Adipocyte (in vitro differentiated cells): Measurements from ENCODE around the gene KLF13.

Experiments
- DNase-seq: peaks from one replicate; pipeline ENCODE4 v3.0.0-alpha.2; 2015; ENCODE audit warnings: low read depth
- H3K27me3 ChIP-seq: replicated peaks from 2 replicates; pipeline ENCODE4 v1.7.0; 2013; ENCODE audit warnings: mild to moderate bottlenecking, low read length, moderate library complexity; ENCODE audit not compliant: control insufficient read depth, insufficient read depth
- H3K36me3 ChIP-seq: 2 replicates; pipeline ENCODE4 v1.7.0; 2013; ENCODE audit warnings: low read length, mild to moderate bottlenecking, moderate library complexity; ENCODE audit not compliant: control insufficient read depth, insufficient read depth, severe bottlenecking
- H3K4me1 ChIP-seq: 2 replicates; pipeline ENCODE4 v1.7.0; 2013; ENCODE audit warnings: mild to moderate bottlenecking, low read length, moderate library complexity; ENCODE audit not compliant: control insufficient read depth, insufficient read depth
- H3K4me3 ChIP-seq: 2 replicates; pipeline ENCODE4 v1.7.0; 2013; ENCODE audit warnings: mild to moderate bottlenecking, low read length, moderate library complexity
- H3K9ac ChIP-seq: 2 replicates; pipeline ENCODE4 v1.7.0; 2013; ENCODE audit warnings: mild to moderate bottlenecking, low read length, moderate library complexity
- H3K9me3 ChIP-seq: 2 replicates; pipeline ENCODE4 v1.7.0; 2013; ENCODE audit warnings: mild to moderate bottlenecking, low read length, moderate library complexity; ENCODE audit not compliant: control insufficient read depth

Gene KLF13

DNA sequence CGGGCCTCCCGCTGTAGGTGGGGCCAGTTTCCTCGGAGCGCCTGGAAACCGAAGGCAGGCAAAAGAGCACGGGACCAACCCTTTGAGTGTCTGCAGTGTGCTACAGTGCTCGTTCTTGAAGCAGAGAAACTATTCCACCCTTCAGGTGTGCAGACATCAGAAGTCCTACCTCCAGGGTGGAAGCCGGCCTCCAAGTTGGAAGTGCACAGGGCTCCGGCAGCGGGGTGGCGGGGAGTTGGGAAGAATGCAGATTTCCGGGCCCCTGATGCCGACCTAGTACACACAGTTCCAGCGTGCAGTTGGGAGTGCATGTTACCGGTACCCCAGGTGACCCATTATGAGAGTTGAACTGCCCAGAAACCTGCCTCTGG lies 3.0 kb downstream of the KLF13 start:
- H3K4me3 ChIP-seq, result peak overlapping the region; percentile 96
- peaks cover 51% of the 10 kb centered on the region for H3K4me1 ChIP-seq
- no peaks in the 10 kb centered on the region for H3K36me3 ChIP-seq

DNA sequence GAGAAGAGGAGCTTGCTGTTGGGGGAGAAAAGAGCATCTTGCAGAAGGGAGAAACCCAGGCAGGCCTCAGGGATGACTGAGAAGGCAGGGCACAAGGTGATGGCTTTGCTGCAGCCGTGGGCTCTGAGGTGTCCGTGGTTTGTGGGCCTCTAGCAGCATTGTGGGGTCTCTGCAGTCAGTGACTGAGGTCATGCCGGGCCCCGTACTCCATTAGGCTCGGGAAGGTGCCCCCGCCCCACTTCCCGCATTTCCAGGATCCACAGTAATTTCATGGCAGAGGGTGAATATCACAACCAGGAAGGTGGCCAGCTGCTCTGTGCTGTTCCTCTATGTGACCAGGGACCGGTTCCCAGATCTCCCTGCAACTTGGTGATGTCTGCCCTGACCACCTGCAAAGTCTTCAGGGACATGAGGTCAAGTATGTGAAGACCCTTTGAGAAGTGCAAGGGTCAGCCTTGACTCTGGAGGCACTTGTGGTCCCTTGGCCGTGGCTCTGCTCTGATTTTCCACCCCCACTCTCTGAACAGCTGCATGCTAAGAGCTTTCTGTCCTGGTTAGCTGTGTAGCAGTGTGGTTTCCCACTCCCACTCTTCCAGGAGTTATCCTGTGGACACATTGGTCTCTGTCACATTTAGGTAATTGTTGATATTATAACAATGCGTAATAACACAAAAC lies 3.6 kb downstream of the KLF13 start:
- Histone ChIP-seq H3K4me3 (peak overlapping the region; percentile 96), H3K9ac (no peak overlapping the region), H3K27me3 (no peaks in the 10 kb centered on the region), H3K9me3 (no peaks in the 10 kb centered on the region), H3K36me3 (no peaks in the 10 kb centered on the region), H3K4me1 (peaks cover 50% of the 10 kb centered on the region)
- no peak for DNase-seq

More for the DNA sequence above, 3.0 kb downstream of the KLF13 start:
- H3K27me3 ChIP-seq, result no peaks in the 10 kb centered on the region
- peak overlapping the region; percentile 90 for H3K9ac ChIP-seq
- DNase-seq, result no peak
- H3K9me3 ChIP-seq, result no peaks in the 10 kb centered on the region

- Histone ChIP-seq H3K36me3 (no peaks in the 10 kb centered on the region), H3K9ac (no peak overlapping the region), H3K4me3 (no peak overlapping the region), H3K9me3 (no peaks in the 10 kb centered on the region), H3K27me3 (no peaks in the 10 kb centered on the region), H3K4me1 (peaks cover 53% of the 10 kb centered on the region)
- no peak for DNase-seq
These were observed 4.2 kb downstream of the KLF13 start for GRCh38 chr15:31330836-31331235.

DNA sequence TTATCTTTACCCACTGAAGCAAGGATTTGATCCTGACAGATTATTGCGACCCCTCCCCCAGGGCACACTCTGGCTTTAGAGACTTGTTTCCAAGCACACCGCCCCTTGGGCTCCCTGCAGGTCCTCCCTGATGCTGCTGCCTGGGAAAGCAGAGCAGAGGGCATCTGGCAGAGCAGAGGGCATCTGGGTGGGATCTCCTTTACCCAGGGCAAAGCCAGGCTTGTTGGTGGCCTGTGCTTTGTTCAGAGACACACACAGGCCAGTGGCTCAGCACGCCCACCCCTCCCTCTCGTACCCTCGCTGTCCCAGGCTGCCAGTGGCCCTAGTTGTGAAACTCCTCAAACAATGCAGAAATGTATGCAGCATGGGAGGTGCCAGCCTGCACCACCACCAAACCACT lies 4.8 kb downstream of the KLF13 start:
- H3K9me3 ChIP-seq, result no peaks in the 10 kb centered on the region
- no peak overlapping the region for H3K4me3 ChIP-seq
- no peak for DNase-seq
- no peaks in the 10 kb centered on the region for H3K36me3 ChIP-seq
- no peak overlapping the region for H3K9ac ChIP-seq
- no peaks in the 10 kb centered on the region for H3K27me3 ChIP-seq
- H3K4me1 ChIP-seq, result peaks cover 59% of the 10 kb centered on the region

DNA sequence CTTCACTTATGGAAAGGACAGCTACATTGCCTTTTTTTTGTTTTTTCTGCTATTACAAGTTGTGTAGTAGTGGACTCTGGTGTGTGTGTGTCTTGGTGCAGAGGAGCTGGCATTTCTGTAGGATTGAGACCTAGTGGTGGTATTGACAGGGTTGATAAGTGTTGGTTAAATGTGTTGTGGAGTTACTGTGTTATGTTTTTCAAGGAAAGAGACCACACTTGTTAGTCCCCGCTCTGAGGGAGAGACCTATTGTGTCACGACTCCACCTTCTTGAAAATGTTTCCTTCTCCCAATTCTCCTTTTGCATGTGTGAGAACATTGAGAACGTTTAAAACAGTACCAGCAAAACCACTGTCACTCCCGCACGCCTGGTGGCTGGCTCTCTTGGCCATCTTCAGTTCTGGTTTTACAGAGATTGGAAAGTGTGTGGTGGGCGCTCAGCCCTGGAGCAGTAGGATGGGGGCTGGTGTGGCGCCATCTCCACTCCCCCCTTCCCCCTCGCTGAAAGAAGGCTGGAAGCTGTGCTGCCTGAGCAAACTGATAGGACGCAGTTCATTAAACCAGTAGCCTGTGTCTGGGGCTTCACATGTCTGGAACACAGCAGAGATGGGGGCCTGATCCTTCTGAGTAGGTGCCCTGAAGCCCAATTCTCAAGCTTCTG lies 5.5 kb downstream of the KLF13 start:
- Histone ChIP-seq H3K4me3 (no peak overlapping the region), H3K27me3 (no peaks in the 10 kb centered on the region), H3K36me3 (no peaks in the 10 kb centered on the region), H3K4me1 (peaks cover 66% of the 10 kb centered on the region), H3K9me3 (no peaks in the 10 kb centered on the region), H3K9ac (no peak overlapping the region)
- no peak for DNase-seq

- Histone ChIP-seq H3K36me3 (no peaks in the 10 kb centered on the region), H3K4me3 (no peak overlapping the region), H3K9ac (no peak overlapping the region), H3K9me3 (no peaks in the 10 kb centered on the region), H3K27me3 (no peaks in the 10 kb centered on the region), H3K4me1 (peaks cover 67% of the 10 kb centered on the region)
- no peak for DNase-seq
These were observed 6.0 kb downstream of the KLF13 start for GRCh38 chr15:31332681-31333071.

DNA sequence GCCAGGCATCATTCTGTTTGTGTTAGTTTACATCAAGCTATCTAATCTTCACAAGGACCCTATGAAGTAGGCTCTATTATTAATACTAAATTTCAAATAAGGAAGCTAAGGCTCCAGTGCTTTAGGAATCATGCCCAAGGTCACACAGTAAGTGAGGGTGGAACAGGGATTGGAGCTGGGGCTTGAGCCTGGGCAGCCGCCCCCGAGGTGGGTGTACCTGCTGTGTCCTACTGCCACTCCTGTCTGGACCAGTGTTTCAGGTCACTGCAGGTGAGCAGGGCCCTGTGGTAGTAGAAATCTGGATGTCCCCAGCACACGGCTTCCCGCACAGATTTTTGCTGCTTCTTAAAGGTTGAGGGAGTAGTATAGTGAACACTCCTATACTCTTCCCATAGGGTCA lies 6.5 kb downstream of the KLF13 start:
- Histone ChIP-seq H3K9me3 (no peaks in the 10 kb centered on the region), H3K4me3 (no peak overlapping the region), H3K9ac (no peak overlapping the region), H3K36me3 (no peaks in the 10 kb centered on the region), H3K27me3 (no peaks in the 10 kb centered on the region), H3K4me1 (peaks cover 72% of the 10 kb centered on the region)
- no peak for DNase-seq

- DNase-seq, result no peak
- H3K4me1 ChIP-seq, result peaks cover 78% of the 10 kb centered on the region
- no peak overlapping the region for H3K9ac ChIP-seq
- no peak overlapping the region for H3K4me3 ChIP-seq
- H3K9me3 ChIP-seq, result no peaks in the 10 kb centered on the region
- H3K36me3 ChIP-seq, result no peaks in the 10 kb centered on the region
- no peaks in the 10 kb centered on the region for H3K27me3 ChIP-seq
These were observed 7.2 kb downstream of the KLF13 start for GRCh38 chr15:31333820-31334219.

GRCh38 chr15:31335989-31336592 lies 9.5 kb downstream of the KLF13 start:
- no peak for DNase-seq
- Histone ChIP-seq H3K4me3 (no peak overlapping the region), H3K36me3 (no peaks in the 10 kb centered on the region), H3K9me3 (no peaks in the 10 kb centered on the region), H3K4me1 (peaks cover 75% of the 10 kb centered on the region), H3K27me3 (no peaks in the 10 kb centered on the region), H3K9ac (no peak overlapping the region)

GRCh38 chr15:31336593-31337295 lies 10.1 kb downstream of the KLF13 start:
- H3K36me3 ChIP-seq, result no peaks in the 10 kb centered on the region
- no peaks in the 10 kb centered on the region for H3K27me3 ChIP-seq

DNA sequence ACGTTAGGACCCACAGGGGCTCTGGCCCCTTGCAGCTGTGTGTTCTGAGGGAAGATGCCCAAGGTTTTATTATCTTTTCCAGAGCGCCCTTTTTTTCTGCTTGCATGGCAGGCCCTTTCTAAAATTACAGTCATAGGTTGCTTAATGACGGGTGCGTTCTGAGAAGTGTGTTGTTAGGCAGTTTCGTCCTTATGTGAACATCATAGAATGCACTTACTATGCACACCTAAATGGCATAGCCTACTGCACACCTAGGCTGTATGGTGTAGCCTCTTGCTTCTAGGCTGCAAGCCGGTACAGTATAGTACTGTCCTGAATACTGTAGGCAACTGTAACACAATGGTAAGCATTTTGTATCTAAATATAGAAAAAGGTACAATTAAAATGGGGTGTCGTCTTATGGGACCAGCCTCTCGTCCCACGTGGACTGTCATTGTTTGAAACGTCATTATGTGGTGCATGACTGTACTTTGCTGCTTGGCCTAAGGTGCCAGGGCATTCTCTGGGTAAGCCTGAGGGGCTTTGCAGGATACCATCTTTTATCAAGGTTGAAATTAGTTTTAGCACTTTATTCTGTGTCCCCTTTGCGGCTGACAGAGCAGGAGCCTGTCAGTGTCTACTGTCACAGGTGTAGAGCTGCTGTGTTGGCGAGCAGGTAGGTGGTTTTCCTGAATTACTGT lies 10.9 kb downstream of the KLF13 start:
- Histone ChIP-seq H3K36me3 (no peaks in the 10 kb centered on the region), H3K9ac (no peak overlapping the region), H3K9me3 (no peaks in the 10 kb centered on the region), H3K27me3 (no peaks in the 10 kb centered on the region), H3K4me1 (peaks cover 61% of the 10 kb centered on the region), H3K4me3 (no peak overlapping the region)
- DNase-seq, result no peak

More at GRCh38 chr15:31336593-31337295, 10.1 kb downstream of the KLF13 start:
- peaks cover 69% of the 10 kb centered on the region for H3K4me1 ChIP-seq
- no peak overlapping the region for H3K9ac ChIP-seq
- H3K4me3 ChIP-seq, result no peak overlapping the region
- no peaks in the 10 kb centered on the region for H3K9me3 ChIP-seq
- no peak for DNase-seq
